ENCODE results near the gene TIMM50. TPM values are rescaled to one million over a fixed set of nuclear protein-coding genes. Genes with fewer than 3 reads are reported as not detected.

TIMM50 gene
- total RNA-seq, 1 donor from 2014 or later, result 28.0 TPM

GRCh38 chr19:39533003-39533512, 52.4 kb downstream of the TIMM50 start:
- no peak for DNase-seq

- no peak for DNase-seq
Observed at GRCh38 chr19:39533791-39534190, 53.2 kb downstream of the TIMM50 start.

DNA sequence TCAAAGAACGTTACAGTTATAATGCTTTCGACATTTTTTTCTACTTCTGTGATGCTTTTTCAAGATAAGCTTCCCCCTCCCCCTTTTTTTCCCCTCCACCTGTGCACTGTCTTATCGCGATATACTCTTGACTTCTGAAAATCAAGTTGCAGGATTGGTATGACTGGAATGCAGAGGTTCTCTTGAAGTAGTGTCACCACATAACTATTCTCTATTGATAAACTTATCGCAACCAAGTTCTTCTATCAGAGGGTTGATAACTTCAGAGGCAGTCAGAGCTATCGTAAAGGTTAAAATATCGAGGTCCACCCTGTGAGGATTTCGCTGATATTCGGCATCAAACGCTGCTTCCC, 58.5 kb downstream of the TIMM50 start:
- DNase-seq, result no peak

- DNase-seq, result peak; percentile 97
Observed at GRCh38 chr19:39539518-39540332, 59.1 kb downstream of the TIMM50 start, which contains the start of gene EID2. Gene EID2 (minus strand): TSS chr19:39540161. CDS start chr19:39540079, 82 bp downstream.

GRCh38 chr19:39540333-39540673, 59.7 kb downstream of the TIMM50 start:
- DNase-seq, result no peak

Other genes with a start within 250 kb of the TIMM50 start
- gene IFNL3, start 235.8 kb upstream of the TIMM50 start, total RNA-seq, result not detected
- not detected for gene IFNL4, start 232.0 kb upstream of the TIMM50 start, total RNA-seq
- gene IFNL2, start 212.4 kb upstream of the TIMM50 start, total RNA-seq, result not detected
- gene IFNL1, start 184.4 kb upstream of the TIMM50 start, total RNA-seq, result not detected
- 1.2 TPM for gene LRFN1, start 160.0 kb upstream of the TIMM50 start, total RNA-seq
- 22.8 TPM for gene GMFG, start 144.8 kb upstream of the TIMM50 start, total RNA-seq
- gene SAMD4B, start 138.4 kb upstream of the TIMM50 start, total RNA-seq, result 44.6 TPM
- 21.2 TPM for gene PAF1, start 89.7 kb upstream of the TIMM50 start, total RNA-seq
- gene MED29, start 89.5 kb upstream of the TIMM50 start, total RNA-seq, result 9.7 TPM
- 32.1 TPM for gene ZFP36, start 74.0 kb upstream of the TIMM50 start, total RNA-seq
- gene PLEKHG2, start 68.2 kb upstream of the TIMM50 start, total RNA-seq, result 29.5 TPM
- gene RPS16, start 44.9 kb upstream of the TIMM50 start, total RNA-seq, result 157 TPM
- 32.9 TPM for gene SUPT5H, start 35.3 kb upstream of the TIMM50 start, total RNA-seq
- 0.20 TPM for gene DLL3, start 18.1 kb downstream of the TIMM50 start, total RNA-seq
- gene SELENOV, start 34.3 kb downstream of the TIMM50 start, total RNA-seq, result not detected
- 1.8 TPM for gene EID2B, start 52.0 kb downstream of the TIMM50 start, total RNA-seq
- 7.3 TPM for gene EID2, start 59.3 kb downstream of the TIMM50 start, total RNA-seq
- gene LGALS13, start 121.7 kb downstream of the TIMM50 start, total RNA-seq, result not detected
- gene LGALS16, start 175.1 kb downstream of the TIMM50 start, total RNA-seq, result not detected
- not detected for gene LGALS14, start 223.6 kb downstream of the TIMM50 start, total RNA-seq

All from skin of body (tissue), 2 donors.